Stimulated activated CD8-positive, alpha-beta memory T cell treated with anti-CD3 and anti-CD28 coated beads, Interleukin-12 subunit alpha, Interleukin-12 subunit beta, amount 100 ng/mL, for 24 hours (primary cell): ENCODE data around the gene LCAT.

Experiments used
- DNase-seq: peaks from one replicate; pipeline ENCODE4 v3.0.0-alpha.2; 2020; ENCODE audit errors: extremely low read depth

LCAT gene

DNA sequence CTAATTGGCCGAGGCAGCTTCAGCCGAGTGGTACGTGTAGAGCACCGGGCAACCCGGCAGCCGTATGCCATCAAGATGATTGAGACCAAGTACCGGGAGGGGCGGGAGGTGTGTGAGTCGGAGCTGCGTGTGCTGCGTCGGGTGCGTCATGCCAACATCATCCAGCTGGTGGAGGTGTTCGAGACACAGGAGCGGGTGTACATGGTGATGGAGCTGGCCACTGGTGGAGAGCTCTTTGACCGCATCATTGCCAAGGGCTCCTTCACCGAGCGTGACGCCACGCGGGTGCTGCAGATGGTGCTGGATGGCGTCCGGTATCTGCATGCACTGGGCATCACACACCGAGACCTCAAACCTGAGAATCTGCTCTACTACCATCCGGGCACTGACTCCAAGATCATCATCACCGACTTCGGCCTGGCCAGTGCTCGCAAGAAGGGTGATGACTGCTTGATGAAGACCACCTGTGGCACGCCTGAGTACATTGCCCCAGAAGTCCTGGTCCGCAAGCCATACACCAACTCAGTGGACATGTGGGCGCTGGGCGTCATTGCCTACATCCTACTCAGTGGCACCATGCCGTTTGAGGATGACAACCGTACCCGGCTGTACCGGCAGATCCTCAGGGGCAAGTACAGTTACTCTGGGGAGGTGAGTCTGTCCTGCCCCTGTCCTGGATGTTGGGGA lies 34.7 kb downstream of the LCAT start:
- no peak for DNase-seq

GRCh38 chr16:67907397-67908180 lies 36.3 kb downstream of the LCAT start:
- no peak for DNase-seq

DNA sequence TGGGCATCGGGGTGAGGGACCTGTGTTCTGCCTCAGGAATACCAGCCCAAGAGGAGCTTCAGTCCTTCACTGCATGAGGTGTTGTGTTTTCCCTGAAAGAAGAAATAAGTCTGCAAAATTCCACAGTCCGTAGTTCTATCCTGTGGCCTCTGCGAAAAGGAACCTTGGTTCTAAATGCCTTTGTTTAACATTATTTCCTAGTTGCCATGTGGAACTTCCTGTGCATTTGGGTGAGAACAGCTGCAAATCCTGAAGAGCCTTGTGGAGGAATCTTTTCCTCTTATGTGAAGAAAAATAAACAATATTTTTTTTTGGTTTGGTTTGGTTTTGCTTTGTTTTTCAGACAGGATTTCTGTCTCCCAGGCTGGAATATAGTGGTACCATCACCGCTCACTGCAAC lies 41.1 kb downstream of the LCAT start:
- no peak for DNase-seq

GRCh38 chr16:67901734-67902133 lies 42.2 kb downstream of the LCAT start:
- DNase-seq: no peak

DNA sequence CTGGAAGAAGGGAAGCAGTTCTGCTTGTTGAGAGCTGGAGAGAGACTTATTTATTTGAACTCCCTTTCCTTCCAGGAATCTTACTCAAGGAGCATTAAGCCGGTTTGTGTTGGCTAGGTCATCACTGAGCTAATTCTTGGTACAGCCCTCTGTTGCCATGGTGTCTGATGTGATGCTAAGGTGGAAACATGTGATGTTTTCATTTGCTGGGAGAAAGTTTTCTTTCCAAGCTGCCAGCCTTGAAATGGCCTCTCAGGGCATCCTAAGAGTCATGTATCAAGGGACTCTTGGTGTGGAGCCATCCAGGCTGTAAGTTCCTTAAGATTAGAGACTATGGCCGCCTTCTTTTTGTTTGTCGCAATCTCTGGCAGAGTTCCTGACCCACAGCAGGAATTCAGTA lies 46.7 kb downstream of the LCAT start:
- no peak for DNase-seq

- no peak for DNase-seq
These were observed 50.0 kb downstream of the LCAT start for GRCh38 chr16:67893743-67894399.

DNA sequence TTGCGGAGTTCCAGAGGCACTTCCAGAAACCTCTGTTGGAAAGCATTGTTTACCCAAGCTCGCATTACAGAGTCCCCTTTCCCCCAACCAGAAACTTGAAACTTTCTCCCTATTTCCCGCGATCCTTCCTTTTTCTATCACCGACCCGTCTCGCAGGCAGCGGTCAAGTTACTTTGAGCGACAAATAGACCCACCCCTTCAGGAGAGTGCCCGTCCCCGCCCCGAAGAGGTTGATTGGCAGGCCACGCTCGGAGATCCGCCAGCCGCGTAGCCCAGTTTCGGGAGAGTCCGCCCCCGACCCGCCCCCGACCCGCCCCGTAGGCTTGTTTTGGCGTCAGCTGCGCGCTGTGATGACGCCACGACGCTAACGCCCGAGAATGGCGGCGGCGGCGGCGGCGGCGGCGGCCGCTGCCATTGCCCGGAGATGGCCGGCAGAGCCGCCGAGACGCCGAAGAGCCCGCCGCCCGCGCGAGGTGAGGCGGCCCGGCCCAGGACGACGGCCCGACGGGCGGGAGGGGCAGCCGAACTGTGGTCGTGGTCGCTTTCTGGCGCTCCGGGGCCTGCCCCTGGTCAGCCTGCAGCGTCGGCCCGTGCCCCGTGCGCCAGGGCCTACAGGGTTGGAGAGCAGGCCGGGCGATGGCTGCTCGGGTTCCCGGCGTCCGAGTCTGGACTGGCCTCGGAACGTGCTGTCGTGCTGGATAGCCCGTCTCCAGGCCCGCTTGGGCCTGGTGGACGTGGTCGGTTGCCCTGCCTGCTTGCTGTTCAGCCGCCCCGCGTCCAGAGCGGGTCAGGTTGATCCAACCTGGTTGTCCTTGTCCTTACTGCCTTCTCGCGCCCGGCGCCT lies 50.8 kb downstream of the LCAT start, which contains the start of gene PSKH1:
PSKH1 (plus strand) TSS at position 356 of the 844 bp plus-strand sequence. CDS start 15,496 bp downstream, outside the sequence.
- DNase-seq: peak; percentile 85

GRCh38 chr16:67892375-67892774 lies 51.5 kb downstream of the LCAT start:
- no peak for DNase-seq
